Lower lobe of right lung (tissue), 2 donors: ENCODE results near the gene GPM6B. TPM values are rescaled to one million over a fixed set of nuclear protein-coding genes. Genes with fewer than 3 reads are reported as not detected.

ENCODE experiments used
- ATAC-seq, 2 donors: fragments of 200-7000 bp; cut with Tn5 transposase; one replicate each; pipeline ENCODE4 v1.9.1; 2020 to 2022; ENCODE audit warnings: mild to moderate bottlenecking in 2 of 2, moderate library complexity in 2 of 2
- DNase-seq: peaks from one replicate; pipeline ENCODE4 v3.0.0-alpha.2; 2020
- H3K27ac ChIP-seq: fragments of 200-600 bp; one replicate; pipeline ENCODE4 v1.8.0; 2022
- H3K27me3 ChIP-seq: fragments of 200-600 bp; one replicate; pipeline ENCODE4 v1.8.0; 2022; ENCODE audit warnings: low read depth
- H3K36me3 ChIP-seq: fragments of 200-600 bp; one replicate; pipeline ENCODE4 v1.8.0; 2022; ENCODE audit warnings: mild to moderate bottlenecking
- H3K4me1 ChIP-seq: fragments of 200-600 bp; one replicate; pipeline ENCODE4 v1.8.0; 2022
- H3K4me3 ChIP-seq: fragments of 200-600 bp; one replicate; pipeline ENCODE4 v1.8.0; 2022; ENCODE audit warnings: mild to moderate bottlenecking
- H3K9me3 ChIP-seq: fragments of 200-600 bp; one replicate; pipeline ENCODE4 v1.8.0; 2022
- intact Hi-C: fragments of 100-400 bp; cut with DNase I; formaldehyde crosslinking; loops from one replicate; pipeline ENCODE4 v1.11.0; 2022
- total RNA-seq: library from RNA; stranded (reverse); fragmentation: NEBNext Ultra II Directional; extraction: Animal tissue kit (Norgen Biotek cat#: 25700); gene quantifications from one replicate; pipeline ENCODE4 v1.2.1, GENCODE V29; 2021
- TF ChIP-seq, protein P1 (sequence below): fragments of 200-600 bp; IDR thresholded peaks from one replicate; pipeline ENCODE4 v1.8.0; 2022; ENCODE audit warnings: antibody characterized with exemption, mild to moderate bottlenecking
- donor health status: DM: no; HTN: yes; CAD: no; lungs with severe emphysema.

The GPM6B gene
- total RNA-seq, 1 donor from 2014 or later = 21.6 TPM

DNA sequence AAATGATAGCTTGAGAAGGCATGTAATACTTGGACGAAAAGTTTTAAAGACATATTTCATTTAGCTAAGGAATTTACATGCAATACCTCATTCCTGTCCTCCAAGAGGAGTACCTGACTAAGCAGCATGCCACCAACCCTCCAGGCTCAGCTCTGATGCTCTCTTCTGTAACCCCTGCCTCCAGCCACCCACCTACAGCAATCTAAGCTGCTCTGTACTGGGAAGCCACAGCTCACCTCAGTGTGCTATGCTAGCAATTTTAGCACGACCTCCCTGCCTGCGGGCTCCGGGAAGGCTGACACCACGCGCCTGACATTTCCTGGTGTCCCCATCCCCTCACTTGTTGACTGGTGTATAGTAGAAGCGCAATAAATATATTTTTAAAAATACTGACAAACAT is 23.2 kb upstream of the GPM6B start:
- H3K27me3 ChIP-seq = no peaks in the 10 kb centered on the region
- TF ChIP-seq, protein P1, sequence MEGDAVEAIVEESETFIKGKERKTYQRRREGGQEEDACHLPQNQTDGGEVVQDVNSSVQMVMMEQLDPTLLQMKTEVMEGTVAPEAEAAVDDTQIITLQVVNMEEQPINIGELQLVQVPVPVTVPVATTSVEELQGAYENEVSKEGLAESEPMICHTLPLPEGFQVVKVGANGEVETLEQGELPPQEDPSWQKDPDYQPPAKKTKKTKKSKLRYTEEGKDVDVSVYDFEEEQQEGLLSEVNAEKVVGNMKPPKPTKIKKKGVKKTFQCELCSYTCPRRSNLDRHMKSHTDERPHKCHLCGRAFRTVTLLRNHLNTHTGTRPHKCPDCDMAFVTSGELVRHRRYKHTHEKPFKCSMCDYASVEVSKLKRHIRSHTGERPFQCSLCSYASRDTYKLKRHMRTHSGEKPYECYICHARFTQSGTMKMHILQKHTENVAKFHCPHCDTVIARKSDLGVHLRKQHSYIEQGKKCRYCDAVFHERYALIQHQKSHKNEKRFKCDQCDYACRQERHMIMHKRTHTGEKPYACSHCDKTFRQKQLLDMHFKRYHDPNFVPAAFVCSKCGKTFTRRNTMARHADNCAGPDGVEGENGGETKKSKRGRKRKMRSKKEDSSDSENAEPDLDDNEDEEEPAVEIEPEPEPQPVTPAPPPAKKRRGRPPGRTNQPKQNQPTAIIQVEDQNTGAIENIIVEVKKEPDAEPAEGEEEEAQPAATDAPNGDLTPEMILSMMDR = no peak

DNA sequence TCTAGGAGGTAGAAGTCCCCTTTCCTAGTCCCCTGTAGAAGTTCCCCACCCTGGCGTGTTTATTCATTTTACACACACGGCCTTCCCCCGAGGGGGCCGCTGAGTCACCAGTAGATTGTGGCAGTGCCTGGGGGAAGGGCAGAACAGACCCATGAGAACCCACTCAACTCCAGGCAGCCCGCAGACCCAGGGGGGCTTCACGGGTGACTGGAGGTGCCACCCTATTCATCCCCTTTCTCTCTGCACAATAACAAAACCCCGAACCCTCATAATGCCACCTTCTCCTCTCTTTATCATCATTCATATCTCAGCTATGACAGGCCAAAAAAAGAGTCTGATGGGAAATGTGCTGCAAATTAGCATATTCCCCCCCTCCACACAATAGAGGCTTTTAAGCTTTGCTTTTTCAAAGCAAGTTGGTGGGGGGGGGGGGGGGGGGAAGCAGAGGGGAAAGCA is 20.4 kb upstream of the GPM6B start:
- TF ChIP-seq, protein P1 = no peak
- Histone ChIP-seq H3K36me3 (no peaks in the 10 kb centered on the region), H3K27me3 (no peaks in the 10 kb centered on the region), H3K4me1 (no peaks in the 10 kb centered on the region), H3K27ac (no peak overlapping the region), H3K9me3 (no peaks in the 10 kb centered on the region), H3K4me3 (no peak overlapping the region)
- intact Hi-C loops = no loop called here
- DNase-seq (no peak), ATAC-seq (no peak)

More for the DNA sequence above, 23.2 kb upstream of the GPM6B start:
- Histone ChIP-seq H3K9me3 (no peaks in the 10 kb centered on the region), H3K4me3 (no peak overlapping the region), H3K36me3 (no peaks in the 10 kb centered on the region), H3K27ac (no peak overlapping the region), H3K4me1 (no peaks in the 10 kb centered on the region)
- ATAC-seq (no peak), DNase-seq (no peak)
- intact Hi-C loops = no loop called here

DNA sequence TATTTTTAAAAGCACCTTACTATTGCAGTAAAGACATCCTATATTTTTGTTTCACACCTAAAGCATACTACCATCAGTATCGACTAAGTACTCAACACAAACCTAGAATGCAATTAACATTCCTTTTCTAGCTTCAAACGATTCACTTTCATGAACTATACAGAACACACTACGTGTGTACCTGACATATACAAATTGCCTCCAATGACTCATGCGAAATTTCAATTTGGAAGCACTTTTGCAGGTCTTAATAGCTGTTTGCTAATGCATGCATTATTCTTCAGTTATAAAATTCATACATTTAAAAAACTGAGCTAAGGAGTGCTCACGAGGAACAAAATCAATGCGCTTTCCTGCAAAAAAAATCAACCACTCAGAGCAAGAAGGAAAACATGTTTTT is 19.7 kb upstream of the GPM6B start:
- DNase-seq = no peak
- Histone ChIP-seq H3K4me1 (no peaks in the 10 kb centered on the region), H3K27ac (no peak overlapping the region), H3K27me3 (no peaks in the 10 kb centered on the region), H3K4me3 (no peak overlapping the region), H3K36me3 (no peaks in the 10 kb centered on the region), H3K9me3 (no peaks in the 10 kb centered on the region)
- ATAC-seq = no peak
- TF ChIP-seq, protein P1 = no peak
- intact Hi-C loops = no loop called here

DNA sequence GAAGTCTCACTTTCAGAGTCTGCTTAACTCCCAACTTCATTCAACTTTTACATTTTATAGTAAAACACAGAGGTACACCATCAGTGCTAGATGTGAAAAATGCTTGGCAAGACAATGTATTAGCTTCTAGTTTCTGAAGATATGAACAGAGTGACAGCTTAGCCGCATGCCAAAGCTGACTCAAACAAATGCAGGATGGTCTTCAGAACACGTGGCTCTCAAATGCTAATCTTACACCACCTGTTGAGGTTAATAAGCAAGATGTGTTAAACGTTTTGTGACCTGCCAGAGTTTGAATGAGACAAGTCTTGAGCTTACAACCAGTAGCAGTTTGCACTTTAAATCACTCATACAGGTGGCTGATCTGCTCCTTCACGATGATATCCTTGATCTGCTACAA is 18.9 kb upstream of the GPM6B start:
- H3K27me3 ChIP-seq = no peaks in the 10 kb centered on the region
- intact Hi-C loops = no loop called here
- H3K36me3 ChIP-seq = no peaks in the 10 kb centered on the region
- no peaks in the 10 kb centered on the region for H3K9me3 ChIP-seq
- no peak for DNase-seq
- H3K4me3 ChIP-seq = no peak overlapping the region
- ATAC-seq = no peak
- TF ChIP-seq, protein P1 = no peak
- H3K4me1 ChIP-seq = no peaks in the 10 kb centered on the region
- H3K27ac ChIP-seq = no peak overlapping the region

DNA sequence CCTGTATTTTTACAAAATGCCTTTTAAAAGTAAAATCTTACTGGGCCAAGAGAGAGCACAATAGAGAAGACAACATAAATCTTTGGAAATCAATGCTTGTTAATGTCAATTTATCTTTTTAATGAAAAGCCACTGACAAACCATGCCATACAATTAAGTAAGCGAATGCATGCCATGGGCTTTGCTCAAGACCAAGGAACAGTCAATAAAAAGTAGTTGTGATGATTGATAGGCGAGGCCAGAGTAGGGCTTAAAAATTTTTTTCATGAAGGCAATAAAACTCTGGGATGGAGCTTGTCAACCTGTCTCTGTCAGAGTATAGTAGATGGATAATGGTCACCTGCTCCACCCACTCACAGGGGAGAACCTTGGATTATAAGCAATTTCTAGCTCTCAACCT is 17.5 kb upstream of the GPM6B start:
- Histone ChIP-seq H3K4me3 (no peak overlapping the region), H3K36me3 (no peaks in the 10 kb centered on the region), H3K27me3 (no peaks in the 10 kb centered on the region), H3K9me3 (no peaks in the 10 kb centered on the region), H3K27ac (no peak overlapping the region), H3K4me1 (no peaks in the 10 kb centered on the region)
- no peak for DNase-seq
- TF ChIP-seq, protein P1 = no peak
- no peak for ATAC-seq
- intact Hi-C loops = no loop called here

DNA sequence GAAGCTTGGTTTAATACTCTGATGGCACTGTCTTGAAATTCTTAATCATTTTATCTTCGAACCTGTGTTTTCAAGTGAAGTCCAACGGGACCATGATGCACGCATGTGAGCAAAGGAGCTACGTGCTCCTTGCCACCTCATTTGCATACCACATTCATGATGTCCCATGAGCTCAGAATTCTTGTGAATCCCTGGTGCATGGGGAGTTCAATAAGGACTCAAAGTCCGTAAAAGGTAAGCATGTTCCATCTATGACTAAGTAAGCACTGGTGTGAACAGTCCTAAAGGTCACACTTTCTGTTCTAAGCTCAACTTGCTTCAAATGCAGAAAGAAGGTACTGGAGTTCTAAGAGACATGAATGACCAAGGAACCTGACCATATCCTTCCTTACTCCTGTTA is 13.1 kb upstream of the GPM6B start:
- DNase-seq (no peak), ATAC-seq (no peak)
- Histone ChIP-seq H3K36me3 (no peaks in the 10 kb centered on the region), H3K27ac (no peak overlapping the region), H3K9me3 (no peaks in the 10 kb centered on the region), H3K27me3 (no peaks in the 10 kb centered on the region), H3K4me1 (no peaks in the 10 kb centered on the region), H3K4me3 (no peak overlapping the region)
- TF ChIP-seq, protein P1 = no peak
- intact Hi-C loops = no loop called here
